ENCODE data around the gene EPS8. TPM values are rescaled to one million over a fixed set of nuclear protein-coding genes. Genes with fewer than 3 reads are reported as not detected.

Gene EPS8
- polyA plus RNA-seq, 1 donor (not counting 4 experiments of a cell fraction or from before 2014, with no cell fraction given) = 4.0 TPM

- Histone ChIP-seq H3K4me3 (ENCODE audit: control insufficient read depth in 2 of 3, extremely low read depth in 1 of 3, insufficient read depth in 2 of 3, low read depth in 1 of 3, low read length in 3 of 3) (no peak overlapping the region), H3K9me3 (ENCODE audit: control insufficient read depth, low read depth, low read length) (no peaks in the 10 kb centered on the region), H3K4me1 (ENCODE audit: control insufficient read depth, extremely low read depth, insufficient read depth, low read length) (peaks cover 7% of the 10 kb centered on the region), H4K20me1 (ENCODE audit: control insufficient read depth, extremely low read depth, insufficient read depth, low read length) (no peaks in the 10 kb centered on the region), H3K27ac (ENCODE audit: control insufficient read depth, insufficient read depth, low read length) (no peak overlapping the region), H3K4me2 (ENCODE audit: control insufficient read depth, extremely low read depth, insufficient read depth, low read depth, low read length) (no peak overlapping the region), H3K27me3 (ENCODE audit: control insufficient read depth, extremely low read depth, insufficient read depth, low read length) (no peaks in the 10 kb centered on the region), H3K36me3 (ENCODE audit: control insufficient read depth in 2 of 2, extremely low read depth in 1 of 2, insufficient read depth in 2 of 2, low read length in 2 of 2) (no peaks in the 10 kb centered on the region), H2AFZ (ENCODE audit: control insufficient read depth, low read length) (no peak overlapping the region), H3K9ac (ENCODE audit: control insufficient read depth, extremely low read depth, insufficient read depth, low read length) (no peak overlapping the region), H3K9me1 (ENCODE audit: control insufficient read depth, extremely low read depth, insufficient read depth, low read length) (no peaks in the 10 kb centered on the region), H3K79me2 (ENCODE audit: control insufficient read depth, insufficient read depth, low read length) (no peaks in the 10 kb centered on the region)
- FAIRE-seq (no peak), DNase-seq (ENCODE audit: low read depth, low spot score) (no peak)
- TF ChIP-seq EZH2 (IDR thresholded peaks at IDR 0.05; ENCODE audit: low read length) (no peak), CTCF (optimal IDR thresholded peaks at IDR 0.05 in 1 of 3, IDR thresholded peaks at IDR 0.05 in 1 of 3, conservative IDR thresholded peaks at IDR 0.05 in 1 of 3; ENCODE audit: extremely low read depth in 1 of 3, insufficient read depth in 2 of 3, low read length in 3 of 3) (no peak)
- dilution Hi-C loops (cut with MboI; ENCODE audit: extremely low pct_ligation_motif_present, low sequenced_read_pairs) = loop anchor here (25.0 kb wide), 1 partner anchor 241 kb away; no protein-coding TSS in a partner anchor
These were observed 193.0 kb downstream of the EPS8 start for GRCh38 chr12:15596174-15596573.

- Histone ChIP-seq H3K36me3 (ENCODE audit: control insufficient read depth in 2 of 2, extremely low read depth in 1 of 2, insufficient read depth in 2 of 2, low read length in 2 of 2) (no peaks in the 10 kb centered on the region), H3K27ac (ENCODE audit: control insufficient read depth, insufficient read depth, low read length) (no peak overlapping the region), H3K4me1 (ENCODE audit: control insufficient read depth, extremely low read depth, insufficient read depth, low read length) (peaks cover 8% of the 10 kb centered on the region), H3K9ac (ENCODE audit: control insufficient read depth, extremely low read depth, insufficient read depth, low read length) (no peak overlapping the region), H3K79me2 (ENCODE audit: control insufficient read depth, insufficient read depth, low read length) (no peaks in the 10 kb centered on the region), H3K4me3 (ENCODE audit: control insufficient read depth in 2 of 3, extremely low read depth in 1 of 3, insufficient read depth in 2 of 3, low read depth in 1 of 3, low read length in 3 of 3) (no peak overlapping the region), H3K9me1 (ENCODE audit: control insufficient read depth, extremely low read depth, insufficient read depth, low read length) (no peaks in the 10 kb centered on the region), H4K20me1 (ENCODE audit: control insufficient read depth, extremely low read depth, insufficient read depth, low read length) (no peaks in the 10 kb centered on the region), H2AFZ (ENCODE audit: control insufficient read depth, low read length) (no peak overlapping the region), H3K4me2 (ENCODE audit: control insufficient read depth, extremely low read depth, insufficient read depth, low read depth, low read length) (no peak overlapping the region), H3K27me3 (ENCODE audit: control insufficient read depth, extremely low read depth, insufficient read depth, low read length) (no peaks in the 10 kb centered on the region), H3K9me3 (ENCODE audit: control insufficient read depth, low read depth, low read length) (no peaks in the 10 kb centered on the region)
- FAIRE-seq (no peak), DNase-seq (ENCODE audit: low read depth, low spot score) (no peak)
- peak in 1 of 3 experiments; percentile 27 for TF ChIP-seq CTCF (optimal IDR thresholded peaks at IDR 0.05 in 1 of 3, IDR thresholded peaks at IDR 0.05 in 1 of 3, conservative IDR thresholded peaks at IDR 0.05 in 1 of 3; ENCODE audit: extremely low read depth in 1 of 3, insufficient read depth in 2 of 3, low read length in 3 of 3)
- TF ChIP-seq EZH2 (IDR thresholded peaks at IDR 0.05; ENCODE audit: low read length) = no peak
- dilution Hi-C loops (cut with MboI; ENCODE audit: extremely low pct_ligation_motif_present, low sequenced_read_pairs) = loop anchor here (25.0 kb wide), 1 partner anchor 244 kb away; no protein-coding TSS in a partner anchor
These were observed 196.3 kb downstream of the EPS8 start for GRCh38 chr12:15592934-15593333.
